GM12801 (cell line): ENCODE data around the gene MRPL58.

Experiments
- TF ChIP-seq, protein P1 (sequence below): IDR thresholded peaks from one replicate; pipeline ENCODE4 v1.5.1; 2011; ENCODE audit warnings: control low read depth; ENCODE audit not compliant: insufficient read length; ENCODE audit errors: extremely low read depth

Gene MRPL58

DNA sequence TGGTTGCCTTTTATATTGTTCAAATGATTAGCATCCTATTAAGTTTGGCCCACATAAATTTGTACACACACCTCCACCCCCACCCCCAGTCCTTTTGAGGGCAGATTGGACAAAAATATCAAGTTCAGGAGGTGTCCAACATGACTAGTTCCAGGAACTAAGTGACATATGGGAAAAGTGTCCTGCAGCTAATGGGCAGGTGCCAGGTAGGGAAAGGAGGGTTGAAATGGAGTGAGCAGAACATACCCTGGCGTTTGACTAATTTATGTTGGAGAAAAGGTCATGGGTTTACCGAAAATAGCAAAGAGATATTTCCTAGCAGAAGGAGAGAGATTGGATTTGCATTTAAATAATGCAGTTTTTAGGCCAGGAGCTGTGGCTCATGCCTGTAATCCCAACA, 39.5 kb downstream of the MRPL58 start:
- TF ChIP-seq, protein P1, sequence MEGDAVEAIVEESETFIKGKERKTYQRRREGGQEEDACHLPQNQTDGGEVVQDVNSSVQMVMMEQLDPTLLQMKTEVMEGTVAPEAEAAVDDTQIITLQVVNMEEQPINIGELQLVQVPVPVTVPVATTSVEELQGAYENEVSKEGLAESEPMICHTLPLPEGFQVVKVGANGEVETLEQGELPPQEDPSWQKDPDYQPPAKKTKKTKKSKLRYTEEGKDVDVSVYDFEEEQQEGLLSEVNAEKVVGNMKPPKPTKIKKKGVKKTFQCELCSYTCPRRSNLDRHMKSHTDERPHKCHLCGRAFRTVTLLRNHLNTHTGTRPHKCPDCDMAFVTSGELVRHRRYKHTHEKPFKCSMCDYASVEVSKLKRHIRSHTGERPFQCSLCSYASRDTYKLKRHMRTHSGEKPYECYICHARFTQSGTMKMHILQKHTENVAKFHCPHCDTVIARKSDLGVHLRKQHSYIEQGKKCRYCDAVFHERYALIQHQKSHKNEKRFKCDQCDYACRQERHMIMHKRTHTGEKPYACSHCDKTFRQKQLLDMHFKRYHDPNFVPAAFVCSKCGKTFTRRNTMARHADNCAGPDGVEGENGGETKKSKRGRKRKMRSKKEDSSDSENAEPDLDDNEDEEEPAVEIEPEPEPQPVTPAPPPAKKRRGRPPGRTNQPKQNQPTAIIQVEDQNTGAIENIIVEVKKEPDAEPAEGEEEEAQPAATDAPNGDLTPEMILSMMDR = no peak

DNA sequence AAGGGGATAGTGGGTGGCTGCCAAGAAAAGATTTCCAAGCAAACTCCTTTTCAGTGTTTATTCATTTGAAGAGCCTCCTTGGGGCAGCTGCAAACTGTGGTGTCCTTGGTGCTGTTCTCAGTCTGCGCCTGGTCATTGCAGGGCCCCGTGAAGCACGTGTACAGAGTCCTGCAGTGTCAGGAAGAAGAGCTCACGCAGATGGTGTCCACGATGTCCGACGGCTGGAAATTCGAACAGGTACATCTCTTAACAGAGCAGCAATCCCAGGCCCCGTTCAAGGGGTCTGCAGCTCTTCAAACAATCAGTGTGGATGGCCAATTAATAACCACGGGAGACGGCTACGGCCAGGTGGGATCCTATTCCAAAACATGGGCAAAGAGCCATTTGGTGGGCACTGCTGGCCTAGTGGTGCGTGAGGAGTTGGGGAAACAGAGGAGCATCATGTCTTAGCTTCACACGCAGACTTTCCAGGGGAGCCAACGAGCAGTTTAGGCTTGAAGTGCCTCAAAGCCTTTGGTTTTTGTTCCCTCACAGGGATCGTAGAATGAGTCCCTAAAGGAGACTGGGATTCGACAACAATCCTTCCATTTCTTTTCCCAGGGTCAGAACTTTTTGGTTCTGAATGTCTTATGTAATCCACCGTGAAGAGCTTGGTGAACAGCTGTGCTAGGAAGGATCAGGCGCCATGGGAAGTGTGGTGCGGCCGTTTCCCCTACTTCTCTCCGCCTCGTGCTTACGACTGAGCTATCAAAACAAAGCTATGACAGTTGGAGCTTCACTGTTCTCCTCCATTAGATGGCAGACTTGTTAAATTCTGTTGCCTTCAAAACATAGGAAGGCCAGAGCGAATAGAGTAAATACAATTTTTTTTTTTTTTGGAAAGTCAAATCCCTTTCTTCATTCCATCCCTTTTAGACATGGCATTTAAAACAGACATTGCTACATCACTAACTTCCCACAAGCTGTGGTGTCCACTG, 47.2 kb downstream of the MRPL58 start:
- TF ChIP-seq, protein P1 = no peak

DNA sequence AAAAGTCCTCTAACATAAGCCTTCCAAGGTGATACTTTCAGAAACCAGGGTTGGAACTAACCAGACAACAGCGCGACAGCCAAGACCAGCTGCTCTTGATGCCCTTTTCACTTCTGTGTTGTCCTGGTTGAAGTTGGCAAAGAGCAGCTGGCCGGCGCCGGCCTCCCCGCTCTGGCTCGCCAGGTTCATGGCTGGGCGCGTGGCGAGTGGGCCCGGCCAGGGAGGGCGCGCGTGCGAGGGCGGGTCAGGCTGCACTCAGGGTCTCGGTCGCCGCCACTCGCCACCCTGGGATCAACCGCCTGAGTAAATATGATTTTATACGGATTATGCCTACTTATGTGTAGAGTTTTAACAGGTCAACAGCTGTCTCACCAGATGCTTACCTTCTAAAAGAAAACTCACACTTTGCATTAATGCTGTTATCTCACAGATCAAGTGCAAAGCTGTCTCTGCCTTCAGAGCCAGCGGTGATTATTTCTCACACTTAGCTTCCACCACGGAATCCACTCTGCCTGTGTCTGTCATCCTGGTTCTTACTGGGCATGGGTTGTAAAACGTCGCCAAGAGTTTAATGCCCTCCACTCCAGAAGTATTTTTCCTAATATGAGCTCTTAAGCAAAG, 48.1 kb downstream of the MRPL58 start:
- TF ChIP-seq, protein P1 = no peak

DNA sequence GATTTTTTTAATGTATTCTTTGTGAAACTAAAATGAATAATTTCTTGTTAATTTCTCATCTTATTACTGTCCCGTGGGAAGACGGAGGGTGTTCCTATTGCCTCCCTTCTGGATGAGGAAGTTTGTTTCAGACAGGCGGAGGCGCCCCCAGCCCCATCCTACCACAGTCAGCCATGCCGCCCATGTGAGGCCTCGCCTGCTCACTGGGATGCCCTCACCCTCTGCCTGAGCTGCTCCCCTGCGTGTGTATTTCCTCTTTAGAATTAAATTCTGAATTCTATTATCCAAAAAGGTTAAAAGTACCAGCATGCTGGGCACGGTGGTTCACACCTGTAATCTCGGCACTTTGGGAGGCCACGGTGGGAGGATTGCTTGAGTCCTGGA, 48.6 kb downstream of the MRPL58 start:
- TF ChIP-seq, protein P1 = no peak

DNA sequence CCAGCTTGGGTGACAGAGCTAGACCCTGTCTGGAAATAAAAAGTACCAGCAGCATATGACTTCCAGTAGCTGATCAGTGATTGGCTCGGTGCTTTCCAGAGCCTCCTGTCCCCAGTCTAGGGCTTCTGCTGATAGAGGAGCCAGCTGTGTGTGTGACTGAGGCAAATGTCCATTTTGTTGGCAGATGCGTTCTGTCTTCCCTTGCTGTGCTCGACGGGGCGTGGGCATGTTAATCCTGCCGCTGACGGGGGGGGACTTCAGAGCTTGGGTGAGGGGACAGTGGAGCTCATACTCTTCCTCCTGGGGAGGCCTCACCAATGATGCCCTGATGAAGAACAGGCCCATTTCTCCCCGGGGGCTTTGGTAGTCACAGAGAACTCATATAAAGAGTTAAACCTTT, 49.1 kb downstream of the MRPL58 start:
- TF ChIP-seq, protein P1 = no peak

DNA sequence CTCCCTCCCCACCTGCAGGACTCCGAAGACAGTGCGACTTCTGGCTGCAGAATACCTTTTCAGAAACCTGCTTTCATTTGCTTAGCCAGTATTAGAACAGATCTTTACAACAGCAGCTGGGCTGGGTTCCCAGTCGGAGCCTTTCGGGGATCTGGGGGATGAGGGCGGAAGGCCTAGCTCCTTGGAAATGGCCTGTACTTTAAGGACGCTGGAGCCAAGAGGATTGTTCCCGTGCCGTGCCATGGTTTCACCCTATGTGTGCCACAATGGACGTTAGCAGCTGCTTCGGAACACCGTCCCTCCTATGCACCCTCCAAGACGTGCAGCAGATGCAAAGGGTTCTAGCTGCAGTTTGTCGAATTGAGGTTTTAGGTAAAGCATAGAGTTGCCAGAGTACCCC, 50.7 kb downstream of the MRPL58 start:
- TF ChIP-seq, protein P1 = no peak

DNA sequence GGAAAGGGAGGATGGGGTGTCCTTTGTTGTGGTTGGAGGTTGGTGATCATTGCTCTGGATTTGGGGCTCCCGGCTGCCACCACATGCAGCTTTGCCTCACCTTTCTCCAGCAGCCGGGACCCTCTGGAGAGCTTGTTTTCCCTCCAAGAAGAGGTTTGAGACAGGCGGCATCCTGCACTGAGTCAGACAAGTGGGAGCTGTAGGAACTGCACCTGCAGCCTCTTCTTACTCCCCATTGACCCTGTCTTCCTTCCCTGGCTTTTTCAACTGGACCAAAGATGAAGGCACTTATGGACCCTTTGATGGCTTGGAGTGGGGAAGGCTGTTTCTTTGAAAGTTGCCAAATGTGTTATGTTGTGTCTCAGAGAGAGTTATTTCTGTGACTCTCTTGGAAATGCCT, 51.2 kb downstream of the MRPL58 start:
- TF ChIP-seq, protein P1 = no peak
